OCI-LY3 (cell line): ENCODE measurements around the gene CEP112.

Source experiments
- H2AFZ ChIP-seq: fragments of 200-600, 300-600 bp; shearing (Covaris generic); 2 replicates; pipeline ENCODE4 v1.6.0; 2014; ENCODE audit warnings: antibody characterized with exemption, low read depth, low read length
- H3K27ac ChIP-seq: fragments of 200-600, 300-600 bp; sonication (generic); 2 replicates; pipeline ENCODE4 v1.5.1; 2014; ENCODE audit warnings: mild to moderate bottlenecking, low read length, moderate library complexity, mixed read lengths
- H3K27me3 ChIP-seq: fragments of 200-600, 300-600 bp; sonication (generic); 2 replicates; pipeline ENCODE4 v1.6.1; 2014; ENCODE audit warnings: low read depth, low read length, mixed read lengths
- H3K36me3 ChIP-seq: fragments of 200-600, 300-600 bp; sonication (generic); replicated peaks from 2 replicates; pipeline ENCODE3; 2014; ENCODE audit warnings: low read depth, low read length, mixed read lengths
- H3K4me1 ChIP-seq: fragments of 300-600, 200-600 bp; sonication (generic); 2 replicates; pipeline ENCODE4 v1.6.1; 2014; ENCODE audit warnings: low read length, mixed read lengths
- H3K4me2 ChIP-seq: fragments of 200-600, 300-600 bp; sonication (generic); 2 replicates; pipeline ENCODE4 v1.6.1; 2014; ENCODE audit warnings: low read length, mixed read lengths
- H3K4me3 ChIP-seq: fragments of 300-600, 200-600 bp; sonication (generic); 2 replicates; pipeline ENCODE4 v1.5.1; 2014; ENCODE audit warnings: antibody characterized with exemption, mild to moderate bottlenecking, low read length, moderate library complexity
- H3K79me2 ChIP-seq: fragments of 300-600, 200-600 bp; shearing (Covaris generic); 2 replicates; pipeline ENCODE4 v1.6.1; 2014; ENCODE audit warnings: mild to moderate bottlenecking, low read length, mixed read lengths
- H3K9ac ChIP-seq: fragments of 300-600, 200-600 bp; shearing (Covaris generic); 2 replicates; pipeline ENCODE4 v1.6.0; 2014; ENCODE audit warnings: mild to moderate bottlenecking, low read length, moderate library complexity
- H3K9me3 ChIP-seq: fragments of 200-600, 300-600 bp; shearing (Covaris generic); 2 replicates; pipeline ENCODE4 v1.6.1; 2014; ENCODE audit warnings: low read length, mixed read lengths; ENCODE audit not compliant: insufficient read depth
- H4K20me1 ChIP-seq: fragments of 200-600, 300-600 bp; sonication (generic); 2 replicates; pipeline ENCODE4 v1.6.1; 2016; ENCODE audit warnings: low read length, mixed read lengths; ENCODE audit not compliant: insufficient read depth
- EZH2phosphoT487 ChIP-seq: fragments of 200-600 bp; shearing (Covaris generic); IDR thresholded peaks from 2 replicates; pipeline ENCODE4 v1.6.1; 2018; ENCODE audit warnings: antibody characterized with exemption, mixed run types, low read depth
- TF ChIP-seq, protein P1 (sequence below): fragments of 200-600, 300-600 bp; sonication (generic); IDR thresholded peaks from 2 replicates; pipeline ENCODE4 v1.5.1; 2014; ENCODE audit warnings: antibody characterized with exemption, low read length, low read depth

The CEP112 gene

DNA sequence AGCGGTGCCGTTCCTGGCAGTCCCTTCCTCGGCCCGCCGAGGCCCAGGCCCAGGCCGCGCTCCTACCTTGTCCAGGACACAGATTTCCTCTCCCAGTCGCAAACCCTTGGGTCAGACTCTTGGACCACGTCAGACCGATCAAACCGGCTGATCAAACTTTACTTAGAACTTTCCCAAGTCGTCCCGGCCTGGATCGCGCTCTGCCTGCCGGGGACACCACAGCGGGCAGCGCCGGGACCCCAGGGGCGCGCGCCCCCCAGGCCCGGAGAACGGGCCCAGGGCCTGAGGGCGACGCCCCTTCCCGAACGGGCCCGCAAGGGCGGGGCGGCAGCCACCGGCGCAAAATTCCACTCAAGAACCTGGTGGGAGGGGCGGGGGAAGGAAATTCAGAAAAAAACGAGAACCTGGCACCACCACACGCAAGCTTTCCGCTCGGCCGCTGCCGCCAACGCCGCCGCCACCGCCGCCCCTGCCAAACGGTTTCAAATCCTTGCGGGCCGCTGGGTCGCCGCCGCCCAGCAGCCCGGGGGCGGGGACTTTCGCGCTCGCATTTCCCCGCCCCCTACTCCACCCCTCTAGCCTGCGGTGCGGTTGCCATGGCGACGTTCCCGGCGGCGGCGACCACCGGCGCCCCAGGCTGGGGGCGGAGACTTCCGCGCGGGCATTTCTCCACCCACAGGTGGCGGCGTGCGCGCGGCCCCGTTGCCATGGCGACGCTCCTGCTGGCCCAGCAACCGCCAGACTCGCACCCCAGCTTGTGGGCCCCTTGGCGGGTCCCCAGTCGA is at the start of gene CEP112:
Gene CEP112 (minus strand): TSS at position 541 of the 785 bp plus-strand sequence.
- Histone ChIP-seq H3K4me1 (peaks cover 32% of the 10 kb centered on the region), H3K4me2 (peak within 1 kb of the TSS; percentile 90), H3K9ac (peak within 1 kb of the TSS; percentile 80), H3K9me3 (no peaks in the 10 kb centered on the region), H3K4me3 (peak within 1 kb of the TSS; percentile 97), H2AFZ (peak within 1 kb of the TSS; percentile 72), H3K36me3 (no peaks in the 10 kb centered on the region), H4K20me1 (no peaks in the 10 kb centered on the region), H3K79me2 (no peaks in the 10 kb centered on the region), H3K27me3 (peaks cover 7% of the 10 kb centered on the region), H3K27ac (no peak within 1 kb of the TSS)
- TF ChIP-seq, protein P1, sequence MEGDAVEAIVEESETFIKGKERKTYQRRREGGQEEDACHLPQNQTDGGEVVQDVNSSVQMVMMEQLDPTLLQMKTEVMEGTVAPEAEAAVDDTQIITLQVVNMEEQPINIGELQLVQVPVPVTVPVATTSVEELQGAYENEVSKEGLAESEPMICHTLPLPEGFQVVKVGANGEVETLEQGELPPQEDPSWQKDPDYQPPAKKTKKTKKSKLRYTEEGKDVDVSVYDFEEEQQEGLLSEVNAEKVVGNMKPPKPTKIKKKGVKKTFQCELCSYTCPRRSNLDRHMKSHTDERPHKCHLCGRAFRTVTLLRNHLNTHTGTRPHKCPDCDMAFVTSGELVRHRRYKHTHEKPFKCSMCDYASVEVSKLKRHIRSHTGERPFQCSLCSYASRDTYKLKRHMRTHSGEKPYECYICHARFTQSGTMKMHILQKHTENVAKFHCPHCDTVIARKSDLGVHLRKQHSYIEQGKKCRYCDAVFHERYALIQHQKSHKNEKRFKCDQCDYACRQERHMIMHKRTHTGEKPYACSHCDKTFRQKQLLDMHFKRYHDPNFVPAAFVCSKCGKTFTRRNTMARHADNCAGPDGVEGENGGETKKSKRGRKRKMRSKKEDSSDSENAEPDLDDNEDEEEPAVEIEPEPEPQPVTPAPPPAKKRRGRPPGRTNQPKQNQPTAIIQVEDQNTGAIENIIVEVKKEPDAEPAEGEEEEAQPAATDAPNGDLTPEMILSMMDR, result no peak
- TF ChIP-seq EZH2phosphoT487, result no peak

DNA sequence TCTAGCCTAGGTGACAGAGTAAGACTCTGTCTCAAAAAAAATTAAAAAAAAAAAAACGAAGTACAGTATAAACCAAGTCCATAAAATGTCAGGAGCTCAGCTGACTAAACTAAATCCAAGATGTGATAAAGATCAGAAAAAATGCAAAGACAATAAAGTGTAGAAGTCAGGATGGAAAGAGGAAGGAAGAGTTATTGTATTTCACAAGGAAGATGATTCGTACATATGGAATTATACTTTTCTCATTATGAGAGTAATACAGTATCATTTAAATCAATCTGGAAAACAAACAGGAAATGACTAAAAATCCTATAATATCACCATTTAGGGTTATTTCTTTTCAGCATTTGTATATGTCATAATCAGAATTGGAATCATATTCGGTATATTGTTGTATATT is 48.7 kb upstream of the CEP112 start:
- H3K4me2 ChIP-seq, result no peak overlapping the region
- H3K27me3 ChIP-seq, result no peaks in the 10 kb centered on the region
- H3K4me3 ChIP-seq, result no peak overlapping the region
- H2AFZ ChIP-seq, result no peak overlapping the region
- no peak overlapping the region for H3K27ac ChIP-seq
- no peaks in the 10 kb centered on the region for H4K20me1 ChIP-seq
- no peaks in the 10 kb centered on the region for H3K36me3 ChIP-seq
- H3K79me2 ChIP-seq, result no peaks in the 10 kb centered on the region
- TF ChIP-seq EZH2phosphoT487, result no peak
- TF ChIP-seq, protein P1, result no peak
- no peaks in the 10 kb centered on the region for H3K9me3 ChIP-seq
- H3K9ac ChIP-seq, result no peak overlapping the region
- no peaks in the 10 kb centered on the region for H3K4me1 ChIP-seq

DNA sequence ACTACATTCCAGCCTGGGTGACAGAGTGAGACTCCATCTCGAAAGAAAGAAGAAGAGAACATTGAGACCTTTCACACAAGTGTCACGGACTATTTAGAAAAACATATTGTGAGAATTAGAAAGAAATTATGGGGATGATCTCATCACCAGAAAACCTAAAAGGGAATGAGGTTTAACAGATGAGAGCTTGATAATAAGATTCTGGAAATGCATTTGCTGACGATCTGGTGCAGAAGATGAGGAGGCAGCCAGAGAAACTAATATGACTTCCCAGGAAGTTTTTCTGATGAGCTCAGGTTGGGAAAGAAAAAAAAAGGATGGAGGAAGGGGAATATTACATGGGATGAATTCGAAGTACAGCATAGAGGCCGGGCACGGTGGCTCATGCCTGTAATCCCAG is 48.1 kb upstream of the CEP112 start:
- Histone ChIP-seq H4K20me1 (no peaks in the 10 kb centered on the region), H3K27ac (no peak overlapping the region)

DNA sequence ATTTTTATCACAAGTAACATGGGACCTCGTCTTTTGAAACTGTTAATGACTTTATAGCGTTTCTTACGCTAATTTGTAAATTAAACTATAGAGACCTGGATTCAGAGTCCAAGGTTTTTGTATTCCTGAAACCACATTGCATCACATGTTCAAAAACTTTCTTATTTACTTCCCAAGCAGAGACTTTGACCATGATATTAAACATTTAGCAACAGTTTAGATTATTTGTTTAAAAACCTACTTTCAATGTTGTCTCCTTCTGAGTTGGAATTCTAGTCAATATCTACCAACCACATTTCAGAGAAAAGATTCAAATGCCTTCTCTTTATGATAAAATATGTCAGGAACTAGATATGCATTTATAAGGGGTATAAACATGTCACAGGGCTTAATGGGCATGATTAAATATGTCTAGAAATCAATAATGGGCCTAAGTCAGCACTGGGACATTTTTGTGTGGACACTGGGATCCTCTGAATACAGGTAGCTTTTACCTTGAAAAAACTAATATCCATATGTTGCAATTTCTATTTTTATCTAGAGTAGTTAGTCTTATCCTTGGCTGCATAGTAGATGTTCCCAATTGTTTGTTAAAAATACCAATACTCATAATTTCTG is 43.6 kb upstream of the CEP112 start:
- Histone ChIP-seq H3K36me3 (no peaks in the 10 kb centered on the region), H3K27ac (no peak overlapping the region), H3K4me2 (no peak overlapping the region), H3K9me3 (no peaks in the 10 kb centered on the region), H3K9ac (no peak overlapping the region), H3K4me1 (no peaks in the 10 kb centered on the region), H3K4me3 (no peak overlapping the region), H2AFZ (no peak overlapping the region), H4K20me1 (no peaks in the 10 kb centered on the region), H3K79me2 (no peaks in the 10 kb centered on the region), H3K27me3 (peaks cover 3% of the 10 kb centered on the region; the same call in 1 of the 2 replicates)
- TF ChIP-seq, protein P1, result no peak
- TF ChIP-seq EZH2phosphoT487, result no peak

More for the DNA sequence above, 48.1 kb upstream of the CEP112 start:
- H3K27me3 ChIP-seq, result no peaks in the 10 kb centered on the region
- H3K9ac ChIP-seq, result no peak overlapping the region
- H3K4me1 ChIP-seq, result no peaks in the 10 kb centered on the region
- no peak overlapping the region for H3K4me2 ChIP-seq
- no peak overlapping the region for H2AFZ ChIP-seq
- no peaks in the 10 kb centered on the region for H3K79me2 ChIP-seq
- no peaks in the 10 kb centered on the region for H3K36me3 ChIP-seq
- no peak for TF ChIP-seq EZH2phosphoT487
- TF ChIP-seq, protein P1, result no peak
- H3K4me3 ChIP-seq, result no peak overlapping the region
- H3K9me3 ChIP-seq, result no peaks in the 10 kb centered on the region
